Gastrocnemius medialis (tissue), 4 donors: ENCODE measurements around the gene ZC3H18.

Experiments used
- POLR2A ChIP-seq, 2 donors: fragments of 450-650 bp; IDR thresholded peaks; one replicate each; pipeline ENCODE4 v1.6.1; 2017; ENCODE audit warnings: antibody characterized with exemption in 2 of 2, mild to moderate bottlenecking in 2 of 2, moderate library complexity in 2 of 2
- TF ChIP-seq, protein P1 (sequence below), 5 experiments: fragments of 450-650 bp in 3 of 5; fragments of 200-600 bp in 2 of 5; sonication (generic) in 2 of 5; IDR thresholded peaks in 4 of 5; conservative IDR thresholded peaks in 1 of 5; 1 replicate in 4 of 5; 2 replicates in 1 of 5; pipeline ENCODE4 v1.5.1; 2016 to 2019; ENCODE audit warnings: antibody characterized with exemption in 5 of 5, mild to moderate bottlenecking in 3 of 5, moderate library complexity in 3 of 5

GRCh38 chr16:88614818-88615580 lies 44.8 kb downstream of the ZC3H18 start:
- TF ChIP-seq, protein P1, sequence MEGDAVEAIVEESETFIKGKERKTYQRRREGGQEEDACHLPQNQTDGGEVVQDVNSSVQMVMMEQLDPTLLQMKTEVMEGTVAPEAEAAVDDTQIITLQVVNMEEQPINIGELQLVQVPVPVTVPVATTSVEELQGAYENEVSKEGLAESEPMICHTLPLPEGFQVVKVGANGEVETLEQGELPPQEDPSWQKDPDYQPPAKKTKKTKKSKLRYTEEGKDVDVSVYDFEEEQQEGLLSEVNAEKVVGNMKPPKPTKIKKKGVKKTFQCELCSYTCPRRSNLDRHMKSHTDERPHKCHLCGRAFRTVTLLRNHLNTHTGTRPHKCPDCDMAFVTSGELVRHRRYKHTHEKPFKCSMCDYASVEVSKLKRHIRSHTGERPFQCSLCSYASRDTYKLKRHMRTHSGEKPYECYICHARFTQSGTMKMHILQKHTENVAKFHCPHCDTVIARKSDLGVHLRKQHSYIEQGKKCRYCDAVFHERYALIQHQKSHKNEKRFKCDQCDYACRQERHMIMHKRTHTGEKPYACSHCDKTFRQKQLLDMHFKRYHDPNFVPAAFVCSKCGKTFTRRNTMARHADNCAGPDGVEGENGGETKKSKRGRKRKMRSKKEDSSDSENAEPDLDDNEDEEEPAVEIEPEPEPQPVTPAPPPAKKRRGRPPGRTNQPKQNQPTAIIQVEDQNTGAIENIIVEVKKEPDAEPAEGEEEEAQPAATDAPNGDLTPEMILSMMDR (IDR thresholded peaks at IDR 0.05 in 4 of 5, conservative IDR thresholded peaks at IDR 0.05 in 1 of 5) = no peak
- TF ChIP-seq POLR2A (IDR thresholded peaks at IDR 0.05) = no peak
